Esophagus squamous epithelium (tissue), 4 donors: ENCODE results near the gene C1QL2.

ENCODE experiments used
- CTCF ChIP-seq, 6 experiments: fragments of 450-650 bp in 4 of 6; fragments of 200-600 bp in 2 of 6; sonication (generic) in 2 of 6; IDR thresholded peaks; one replicate each; pipeline ENCODE4 v1.5.1; 2016 to 2019; ENCODE audit warnings: antibody characterized with exemption in 6 of 6, mild to moderate bottlenecking in 4 of 6, moderate library complexity in 4 of 6
- POLR2A ChIP-seq, 4 donors: fragments of 450-650 bp; IDR thresholded peaks; one replicate each; pipeline ENCODE4 v1.6.1; 2017; ENCODE audit warnings: antibody characterized with exemption in 4 of 4, mild to moderate bottlenecking in 4 of 4, moderate library complexity in 3 of 4

GRCh38 chr2:119154076-119154475 is 4.5 kb downstream of the C1QL2 start:
- TF ChIP-seq CTCF (IDR thresholded peaks at IDR 0.05) (no peak), POLR2A (IDR thresholded peaks at IDR 0.05) (no peak)
